Fibroblast of the aortic adventitia (primary cell): Measurements from ENCODE around the gene LINGO1. TPM values are rescaled to one million over a fixed set of nuclear protein-coding genes. Genes with fewer than 3 reads are reported as not detected.

Source experiments
- DNase-seq: peaks from one replicate; pipeline ENCODE4 v3.0.0-alpha.2; 2010; ENCODE audit warnings: low read depth
- H3K4me3 ChIP-seq: 2 replicates; pipeline ENCODE4 v1.5.1; 2011; ENCODE audit warnings: low read depth, mild to moderate bottlenecking, control low read depth, low read length, moderate library complexity
- CTCF ChIP-seq: IDR thresholded peaks from 2 replicates; pipeline ENCODE4 v1.5.1; 2011; ENCODE audit warnings: mild to moderate bottlenecking, low read length, control low read depth, inconsistent platforms; ENCODE audit not compliant: insufficient read depth
- total RNA-seq: library from RNA; depleted of rRNA; stranded (reverse); fragments of >200 nt; gene quantifications from 2 replicates; pipeline ENCODE4 v1.2.3, GENCODE V29; 2012; ENCODE audit warnings: low replicate concordance

The LINGO1 gene
- total RNA-seq, 1 donor: not detected

GRCh38 chr15:77606142-77607034, 26.3 kb downstream of the LINGO1 start:
- DNase-seq: peak; percentile 16
- TF ChIP-seq CTCF: no peak
- no peak overlapping the region for H3K4me3 ChIP-seq

GRCh38 chr15:77605547-77605946, 27.2 kb downstream of the LINGO1 start:
- no peak overlapping the region for H3K4me3 ChIP-seq
- no peak for TF ChIP-seq CTCF
- DNase-seq: no peak

- no peak for TF ChIP-seq CTCF
- H3K4me3 ChIP-seq: no peak overlapping the region
- DNase-seq: no peak
Measured at GRCh38 chr15:77604973-77605372, 27.7 kb downstream of the LINGO1 start.

- H3K4me3 ChIP-seq: no peak overlapping the region
- DNase-seq: no peak
- TF ChIP-seq CTCF: no peak
Measured at GRCh38 chr15:77603611-77604336, 28.9 kb downstream of the LINGO1 start.

GRCh38 chr15:77602800-77603199, 29.9 kb downstream of the LINGO1 start:
- no peak for DNase-seq
- no peak overlapping the region for H3K4me3 ChIP-seq
- TF ChIP-seq CTCF: no peak

GRCh38 chr15:77599899-77600298, 32.8 kb downstream of the LINGO1 start:
- no peak overlapping the region for H3K4me3 ChIP-seq
- peak; percentile 35 for DNase-seq
- TF ChIP-seq CTCF: no peak
